NCI-H1092 (cell line): ENCODE data around the gene DNAJC17.

Source experiments
- DNase-seq: peaks from one replicate; lab custom pipeline; 2025; lab: John Stamatoyannopoulos, UW

The DNAJC17 gene

GRCh38 chr15:40790718-40791117 is 16.6 kb downstream of the DNAJC17 start:
- no peak for DNase-seq

DNA sequence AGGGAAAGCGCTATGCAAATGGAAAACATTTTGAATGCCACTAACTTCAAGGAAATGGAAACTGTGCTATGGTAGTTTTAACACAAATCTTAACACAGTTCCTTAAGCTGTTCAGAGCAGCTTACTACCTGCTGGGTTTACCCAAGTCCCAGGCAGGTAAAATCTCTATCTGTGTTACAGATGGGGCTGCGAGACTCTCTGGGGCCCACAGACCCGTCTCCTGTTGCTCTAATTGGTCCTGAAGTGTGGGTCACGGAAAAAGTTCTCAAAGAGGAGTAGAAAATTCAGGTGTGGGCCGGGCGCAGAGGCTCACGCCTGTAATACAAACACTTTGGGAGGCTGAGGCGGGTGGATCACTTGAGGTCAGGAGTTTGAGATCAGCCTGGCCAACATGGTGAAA is 17.3 kb downstream of the DNAJC17 start:
- DNase-seq, result no peak

DNA sequence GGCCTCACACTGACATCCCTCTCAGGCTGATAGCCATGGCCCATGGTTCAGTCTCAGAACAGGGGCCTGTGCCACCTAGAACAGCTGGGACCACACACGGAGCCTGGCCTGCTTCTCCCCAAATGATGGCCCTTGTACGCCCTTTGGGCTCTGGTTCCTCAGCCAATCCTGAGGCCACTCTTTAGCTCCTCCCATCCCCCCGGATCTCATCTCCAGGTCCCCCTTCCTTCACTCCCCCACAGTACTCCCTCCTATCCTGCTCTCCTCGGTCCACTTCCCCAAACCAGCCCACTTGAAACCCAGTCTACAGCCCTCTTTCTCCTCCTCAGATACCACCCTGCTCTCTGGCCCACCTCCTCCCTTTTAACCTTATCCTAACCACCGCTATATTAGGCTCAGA is 18.2 kb downstream of the DNAJC17 start:
- no peak for DNase-seq

DNA sequence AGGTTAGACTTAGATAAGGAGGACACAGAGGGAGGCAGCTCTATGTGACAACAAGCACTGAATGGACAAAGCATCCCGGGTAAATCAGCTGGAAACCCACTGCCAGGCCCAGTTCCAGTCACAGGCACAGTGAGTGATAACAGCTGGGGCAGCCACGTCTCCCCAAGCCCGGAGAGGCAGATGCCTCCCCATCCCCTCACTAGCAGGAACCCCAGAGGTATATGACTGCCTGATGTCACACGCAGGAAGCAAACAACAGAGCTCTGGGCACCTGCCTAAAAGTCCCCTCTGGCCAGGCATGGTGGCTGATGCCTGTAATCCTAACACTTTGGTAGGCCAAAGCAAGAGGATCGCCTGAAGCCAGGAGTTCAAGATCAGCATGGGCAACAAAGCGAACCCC is 19.3 kb downstream of the DNAJC17 start:
- DNase-seq, result no peak

DNA sequence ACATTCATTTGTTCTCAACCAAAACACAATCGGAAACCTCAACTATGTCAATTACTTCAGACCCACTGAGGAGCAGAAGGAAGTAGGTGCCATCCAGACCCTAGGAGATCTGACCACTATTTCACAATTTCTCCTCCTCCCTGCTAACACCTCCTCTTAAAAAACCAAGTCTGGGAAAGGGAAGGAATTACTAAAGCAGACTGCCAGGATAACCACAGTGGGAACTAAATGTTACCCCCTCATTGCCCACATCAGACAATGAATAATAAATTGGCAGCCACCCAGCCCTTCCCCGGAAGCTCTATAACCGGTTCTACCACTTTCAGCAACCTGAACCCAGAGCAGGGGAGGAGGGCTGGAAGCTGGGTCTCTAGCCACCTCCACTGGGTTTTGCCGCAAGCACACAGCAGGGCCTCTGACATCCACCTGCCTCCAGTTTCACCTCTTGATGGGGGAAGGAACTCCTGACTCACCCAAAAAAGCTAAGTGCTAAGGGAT is 19.9 kb downstream of the DNAJC17 start:
- DNase-seq, result no peak

DNA sequence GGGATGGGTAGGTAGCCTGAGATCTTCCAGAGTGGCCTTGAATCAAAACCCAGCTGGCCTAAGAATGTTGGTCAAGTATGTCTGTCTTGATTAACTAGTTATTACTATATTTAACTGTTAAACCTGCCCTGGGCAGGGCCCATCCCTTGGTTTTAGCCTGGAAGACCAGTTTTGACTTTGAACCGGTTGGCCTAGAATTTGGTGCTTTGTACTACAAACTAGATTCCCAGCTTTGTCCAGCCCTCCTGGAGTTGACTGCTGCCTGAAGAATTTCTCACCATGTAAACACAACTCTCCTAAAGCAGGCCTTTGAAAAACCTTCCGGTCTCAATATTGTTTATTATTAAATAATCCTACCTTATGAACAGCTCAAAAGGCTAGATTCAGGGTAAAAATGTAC is 21.5 kb downstream of the DNAJC17 start:
- DNase-seq, result no peak

DNA sequence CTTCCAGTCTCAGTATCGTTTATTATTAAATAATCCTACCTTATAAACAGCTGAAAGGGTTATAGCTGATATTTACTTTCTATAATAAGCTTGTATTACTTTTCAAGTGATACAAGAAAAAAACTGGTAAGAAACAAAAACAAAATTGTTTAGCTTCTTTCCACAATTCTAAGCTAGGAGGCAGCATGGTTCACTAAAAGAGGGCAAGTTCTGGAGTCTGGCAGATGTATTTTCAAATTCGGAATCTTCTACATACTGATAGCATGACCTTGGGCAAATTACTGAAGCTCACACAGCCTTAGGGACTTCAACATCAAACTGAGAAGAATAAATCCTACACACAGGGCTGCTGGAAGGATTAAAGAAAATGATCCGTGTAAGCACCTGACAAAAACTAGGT is 22.1 kb downstream of the DNAJC17 start:
- no peak for DNase-seq

GRCh38 chr15:40782609-40783227 is 24.6 kb downstream of the DNAJC17 start:
- DNase-seq, result peak; percentile 28

- no peak for DNase-seq
Measured at GRCh38 chr15:40776537-40777141, 30.6 kb downstream of the DNAJC17 start.

- no peak for DNase-seq
Measured at GRCh38 chr15:40775740-40776536, 31.3 kb downstream of the DNAJC17 start.

DNA sequence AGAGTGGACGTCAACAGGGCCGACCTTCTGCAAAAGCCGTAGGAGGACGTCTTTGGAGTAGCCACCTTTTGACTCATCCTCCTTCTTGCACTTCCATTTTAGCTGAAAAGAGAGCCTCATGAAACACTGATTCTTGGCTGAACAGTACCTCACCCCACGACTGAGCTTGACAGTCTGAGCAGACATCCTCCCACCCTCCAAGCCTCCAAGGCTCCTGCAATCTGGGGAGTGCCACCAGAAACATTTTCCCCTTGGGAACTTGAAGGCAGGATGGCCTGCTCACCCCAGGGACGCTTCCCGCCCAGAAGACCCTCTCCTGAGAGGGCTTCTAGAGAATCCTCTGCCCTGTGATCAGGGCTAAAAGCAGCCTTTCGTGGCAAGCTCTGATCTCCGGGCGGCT is 32.3 kb downstream of the DNAJC17 start:
- no peak for DNase-seq

DNA sequence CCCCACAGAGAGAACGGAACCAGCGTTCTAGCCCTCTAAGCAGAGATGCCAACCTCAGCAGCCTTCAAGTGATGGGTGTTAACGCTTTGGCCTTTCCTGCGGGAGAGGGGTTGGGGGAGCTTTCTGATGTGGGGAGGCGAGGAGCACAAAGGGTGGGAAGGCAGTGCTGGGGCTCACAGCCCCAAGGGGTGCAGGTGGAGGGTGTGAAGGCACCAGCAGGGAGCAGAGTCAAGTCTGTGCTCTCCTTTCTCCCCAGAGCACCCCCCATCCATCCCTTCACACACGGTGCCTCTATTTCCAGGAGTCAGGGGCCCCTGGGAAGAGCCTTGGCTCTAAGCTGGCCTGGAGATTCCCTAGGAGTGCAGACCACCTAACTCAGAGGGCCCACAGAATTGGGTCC is 33.4 kb downstream of the DNAJC17 start:
- no peak for DNase-seq

DNA sequence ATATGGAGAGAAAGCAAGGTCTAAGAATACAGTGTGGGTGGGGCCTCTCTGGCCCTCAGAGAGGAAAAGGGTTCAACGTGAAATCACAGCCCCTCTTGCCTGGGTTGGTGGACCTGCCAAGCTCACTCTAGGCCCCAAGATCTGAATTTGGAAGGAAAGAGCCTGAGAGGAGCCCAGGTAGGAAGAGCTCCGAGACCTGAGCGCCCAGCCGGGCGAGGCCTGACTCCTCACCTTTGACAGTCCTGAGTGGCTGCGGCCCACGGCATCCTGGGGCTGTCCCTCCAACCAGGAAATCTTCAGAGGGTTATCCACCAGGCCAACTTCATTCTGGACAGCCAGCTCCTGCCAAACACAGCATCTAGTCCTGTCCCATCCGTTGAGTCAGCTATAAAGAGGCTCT is 33.8 kb downstream of the DNAJC17 start:
- DNase-seq, result no peak

- no peak for DNase-seq
Measured at GRCh38 chr15:40772014-40772413, 35.3 kb downstream of the DNAJC17 start.

GRCh38 chr15:40771242-40771641 is 36.0 kb downstream of the DNAJC17 start:
- DNase-seq, result no peak

DNA sequence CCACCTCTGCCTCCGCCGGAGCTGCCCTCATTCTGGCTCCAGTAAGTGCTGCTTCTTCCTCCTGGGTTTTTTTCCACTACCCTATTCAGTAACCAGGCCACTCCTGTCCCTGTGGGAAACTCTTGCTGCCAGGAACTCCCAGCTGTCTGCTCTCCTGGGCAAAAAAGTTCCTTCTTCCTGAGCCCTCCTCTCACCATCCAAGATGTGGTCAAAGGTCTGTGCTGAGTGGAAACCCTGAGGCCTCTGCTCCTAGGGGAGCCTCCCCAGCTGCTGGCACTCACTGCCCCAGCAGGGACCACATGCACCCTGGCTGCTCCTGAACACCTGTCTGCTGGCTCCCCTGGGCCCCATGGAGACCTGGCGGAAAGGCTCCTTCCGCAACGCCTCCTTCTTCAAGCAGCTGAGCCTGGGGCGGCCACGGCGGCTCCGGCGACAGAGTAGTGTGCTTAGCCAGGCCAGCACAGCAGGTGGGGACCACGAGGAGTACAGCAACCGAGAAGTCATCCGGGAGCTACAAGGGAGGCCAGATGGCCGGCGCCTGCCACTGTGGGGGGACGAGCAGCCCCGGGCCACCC is 37.0 kb downstream of the DNAJC17 start:
- DNase-seq, result no peak

- peak; percentile 21 for DNase-seq
Measured at GRCh38 chr15:40769274-40770146, 37.8 kb downstream of the DNAJC17 start, which contains the start of gene C15orf62. Gene C15orf62 (plus strand): TSS chr15:40769980. CDS start chr15:40770496, 516 bp downstream.

GRCh38 chr15:40768521-40769273 is 38.6 kb downstream of the DNAJC17 start:
- DNase-seq, result no peak

GRCh38 chr15:40767838-40768500 is 39.3 kb downstream of the DNAJC17 start:
- no peak for DNase-seq
